Endothelial cell of umbilical vein (primary cell): ENCODE data around the gene TMED5. TPM values are rescaled to one million over a fixed set of nuclear protein-coding genes. Genes with fewer than 3 reads are reported as not detected.

Experiments
- BruUV-seq: library from RNA; stranded (reverse); fragments of 400-500 nt; replicated peaks from 2 replicates; lab custom pipeline; 2021; lab: Mats Ljungman, UMichigan
- CTCF ChIA-PET: fragments of 300-600, 350-600 bp; sonication (Branson Sonifier 250); formaldehyde crosslinking; loops from one replicate; lab custom pipeline; 2021; ENCODE audit warnings: antibody characterized with exemption, inconsistent platforms; lab: Charles Lee
- POLR2A ChIA-PET: fragments of 300-600, 350-600 bp; sonication (Branson Sonifier 250); formaldehyde crosslinking; loops from one replicate; lab custom pipeline; 2021; ENCODE audit warnings: antibody characterized with exemption, inconsistent platforms; lab: Charles Lee
- DNase-seq: peaks from one replicate; pipeline ENCODE4 v3.0.0-alpha.2; 2011; ENCODE audit warnings: low read depth, low spot score
- FAIRE-seq: peaks from 2 replicates; lab custom pipeline; 2011; peaks lifted over from hg19 to GRCh38; lab: Jason Lieb, UNC
- H2AFZ ChIP-seq: 2 replicates; pipeline ENCODE4 v1.6.0; 2012; ENCODE audit warnings: low read depth, low read length, control low read depth, inconsistent platforms
- H3K27ac ChIP-seq: 2 replicates; pipeline ENCODE4 v1.5.1; 2011; ENCODE audit warnings: low read depth, mild to moderate bottlenecking, control low read depth, low read length, moderate library complexity; ENCODE audit not compliant: insufficient read depth
- H3K27me3 ChIP-seq, 2 experiments: 2 replicates each; pipeline versions ENCODE4 v1.6.0 to v1.6.1; 2011; ENCODE audit warnings: low read length in 2 of 2, mixed read lengths in 1 of 2; ENCODE audit not compliant: control insufficient read depth in 2 of 2, insufficient read depth in 2 of 2
- H3K36me3 ChIP-seq, 2 experiments: 2 replicates in 1 of 2; 3 replicates in 1 of 2; pipeline ENCODE4 v1.5.1; 2011; ENCODE audit warnings: low read length in 2 of 2, mild to moderate bottlenecking in 1 of 2, moderate library complexity in 1 of 2; ENCODE audit not compliant: control insufficient read depth in 2 of 2, insufficient read depth in 2 of 2; ENCODE audit errors: extremely low read depth in 1 of 2
- H3K4me1 ChIP-seq: 3 replicates; pipeline ENCODE4 v1.5.1; 2011; ENCODE audit warnings: mild to moderate bottlenecking, low read length; ENCODE audit not compliant: control insufficient read depth, insufficient read depth; ENCODE audit errors: extremely low read depth
- H3K4me2 ChIP-seq: 2 replicates; pipeline ENCODE4 v1.6.1; 2011; ENCODE audit warnings: low read length, control low read depth, mixed read lengths; ENCODE audit not compliant: insufficient read depth
- H3K4me3 ChIP-seq, 3 experiments: fragments of 200-600 bp in 1 of 3; sonication (generic), shearing (Covaris generic) in 1 of 3; replicated peaks in 1 of 3; 2 replicates each; pipeline ENCODE4 v1.5.1; 2011 to 2016; ENCODE audit warnings: control low read depth in 3 of 3, low read length in 3 of 3, mild to moderate bottlenecking in 2 of 3, inconsistent platforms in 1 of 3, low read depth in 1 of 3, moderate library complexity in 1 of 3; ENCODE audit not compliant: insufficient read depth in 1 of 3
- H3K79me2 ChIP-seq: 2 replicates; pipeline ENCODE4 v1.6.0; 2012; ENCODE audit warnings: low read length, inconsistent platforms; ENCODE audit not compliant: control insufficient read depth, insufficient read depth
- H3K9ac ChIP-seq: replicated peaks from 2 replicates; pipeline ENCODE3; 2011; ENCODE audit warnings: low read length, control low read depth; ENCODE audit not compliant: insufficient read depth; ENCODE audit errors: extremely low read depth
- H3K9me1 ChIP-seq: replicated peaks from 3 replicates; pipeline ENCODE4 v1.6.0; 2011; ENCODE audit warnings: mild to moderate bottlenecking, low read length; ENCODE audit not compliant: control insufficient read depth, insufficient read depth; ENCODE audit errors: extremely low read depth
- H3K9me3 ChIP-seq: replicated peaks from 2 replicates; pipeline ENCODE4 v1.5.1; 2012; ENCODE audit warnings: low read length, inconsistent platforms; ENCODE audit not compliant: control insufficient read depth, insufficient read depth
- H4K20me1 ChIP-seq: replicated peaks from 2 replicates; pipeline ENCODE3; 2011; ENCODE audit warnings: mild to moderate bottlenecking, low read length; ENCODE audit not compliant: control insufficient read depth, insufficient read depth; ENCODE audit errors: extremely low read depth
- CTCF ChIP-seq, 2 donors: IDR thresholded peaks; 1 replicate in 1 of 2; 2 replicates in 1 of 2; pipeline ENCODE4 v1.5.1; 2011; ENCODE audit warnings: low read length in 2 of 2, mild to moderate bottlenecking in 2 of 2, moderate library complexity in 2 of 2, control low read depth in 1 of 2, inconsistent platforms in 1 of 2, low read depth in 1 of 2; ENCODE audit not compliant: insufficient read depth in 1 of 2; ENCODE audit errors: extremely low read depth in 1 of 2
- EZH2 ChIP-seq: IDR thresholded peaks from 2 replicates; pipeline ENCODE4 v1.6.1; 2012; ENCODE audit warnings: borderline replicate concordance, low read depth, mild to moderate bottlenecking, moderate library complexity, low read length, inconsistent platforms; ENCODE audit not compliant: severe bottlenecking
- FOS ChIP-seq: IDR thresholded peaks from 2 replicates; pipeline ENCODE4 v1.6.1; 2011; ENCODE audit warnings: mild to moderate bottlenecking, low read length, moderate library complexity, borderline replicate concordance; ENCODE audit not compliant: insufficient read depth
- GATA2 ChIP-seq: IDR thresholded peaks from 2 replicates; pipeline ENCODE4 v1.7.0; 2011; ENCODE audit warnings: low read depth, mild to moderate bottlenecking, moderate library complexity, mixed read lengths, low read length; ENCODE audit not compliant: insufficient read length, insufficient read depth
- JUN ChIP-seq: IDR thresholded peaks from 2 replicates; pipeline ENCODE4 v1.6.1; 2011; ENCODE audit warnings: borderline replicate concordance, low read depth; ENCODE audit not compliant: insufficient read length, insufficient read depth
- MAX ChIP-seq: IDR thresholded peaks from 2 replicates; pipeline ENCODE4 v1.6.1; 2011; ENCODE audit not compliant: insufficient read depth, insufficient read length
- MYC ChIP-seq: IDR thresholded peaks from one replicate; pipeline ENCODE4 v1.6.1; 2011; ENCODE audit warnings: mild to moderate bottlenecking, low read depth, low read length
- POLR2A ChIP-seq: IDR thresholded peaks from 2 replicates; pipeline ENCODE4 v1.6.1; 2012; ENCODE audit warnings: low read depth, mild to moderate bottlenecking, control low read depth, low read length
- POLR2AphosphoS5 ChIP-seq: IDR thresholded peaks from 2 replicates; pipeline ENCODE4 v1.6.1; 2012; ENCODE audit warnings: low read depth, mild to moderate bottlenecking, control low read depth, low read length, moderate library complexity; ENCODE audit not compliant: insufficient read depth
- dilution Hi-C: fragments of 300-500 bp; cut with MboI; formaldehyde crosslinking; loops from one replicate; pipeline ENCODE4 v1.15.0; 2019; ENCODE audit warnings: low sequenced_read_pairs; ENCODE audit not compliant: extremely low pct_ligation_motif_present
- intact Hi-C: fragments of 100-400 bp; cut with micrococcal nuclease; formaldehyde crosslinking; loops from one replicate; pipeline ENCODE4 v1.10.0; 2022
- polyA plus RNA-seq, 4 experiments: library from polyadenylated mRNA; depleted of rRNA in 3 of 4; stranded (reverse) in 3 of 4; unstranded in 1 of 4; fragments of >200 nt; gene quantifications; 2 replicates each; pipeline versions ENCODE4 v1.2.1 to v1.2.3, GENCODE V29; 2011 to 2012; ENCODE audit warnings: missing spikeins in 1 of 4
- total RNA-seq: library from RNA; stranded (reverse); gene quantifications from 2 replicates; pipeline ENCODE4 v1.2.3, GENCODE V29; 2021

TMED5 gene
- total and polyA plus RNA-seq, 2 donors (not counting 3 experiments of a cell fraction or from before 2014, with no cell fraction given), result 24.2 to 51.2 TPM

GRCh38 chr1:93111561-93111960 lies 68.7 kb downstream of the TMED5 start:
- Histone ChIP-seq H3K27ac (no peak overlapping the region), H3K4me3 (no peak overlapping the region), H2AFZ (no peak overlapping the region), H3K9ac (no peak overlapping the region), H4K20me1 (peaks cover 7% of the 10 kb centered on the region), H3K9me1 (no peaks in the 10 kb centered on the region), H3K4me1 (no peaks in the 10 kb centered on the region), H3K36me3 (peaks cover 0 to 1% of the 10 kb centered on the region in 2 experiments), H3K4me2 (no peak overlapping the region), H3K9me3 (no peaks in the 10 kb centered on the region), H3K27me3 (no peaks in the 10 kb centered on the region), H3K79me2 (peaks cover 66% of the 10 kb centered on the region)
- POLR2A ChIA-PET, result no interaction called here
- FAIRE-seq (no peak), DNase-seq (no peak)
- intact Hi-C loops, result no loop called here
- no peak for TF ChIP-seq EZH2
- TF ChIP-seq POLR2AphosphoS5, result no peak
- no peak for TF ChIP-seq JUN
- TF ChIP-seq FOS, result no peak
- no peak for TF ChIP-seq GATA2
- TF ChIP-seq POLR2A, result no peak
- TF ChIP-seq MAX, result no peak
- no peak for TF ChIP-seq CTCF (IDR thresholded peaks at IDR 0.05; ENCODE audit: extremely low read depth in 1 of 2, insufficient read depth in 1 of 2, low read depth in 1 of 2, low read length in 2 of 2)
- TF ChIP-seq MYC, result no peak
- BruUV-seq, result no TSS peak
- dilution Hi-C loops, result no loop called here
- CTCF ChIA-PET, result interaction anchor here (1.0 kb wide), 1 partner anchor 46 kb away, joined by 3 read pairs; no protein-coding TSS in a partner anchor
